ENCODE data around the gene ADGRA1.

ADGRA1 gene

GRCh38 chr10:133056001-133056400 lies 31.7 kb upstream of the ADGRA1 start:
- DNase-seq (ENCODE audit: low read depth, low spot score) = no peak

- no peak for DNase-seq (ENCODE audit: low read depth, low spot score)
Observed at GRCh38 chr10:133056651-133057178, 31.0 kb upstream of the ADGRA1 start.

GRCh38 chr10:133058331-133059092 lies 29.2 kb upstream of the ADGRA1 start:
- DNase-seq (ENCODE audit: low read depth, low spot score) = no peak

- no peak for DNase-seq (ENCODE audit: low read depth, low spot score)
Observed at GRCh38 chr10:133059093-133059470, 28.6 kb upstream of the ADGRA1 start.

- DNase-seq (ENCODE audit: low read depth, low spot score) = no peak
Observed at GRCh38 chr10:133059571-133059970, 28.2 kb upstream of the ADGRA1 start.

- no peak for DNase-seq (ENCODE audit: low read depth, low spot score)
Observed at GRCh38 chr10:133060022-133060421, 27.7 kb upstream of the ADGRA1 start.

GRCh38 chr10:133060466-133060865 lies 27.3 kb upstream of the ADGRA1 start:
- DNase-seq (ENCODE audit: low read depth, low spot score) = no peak

- DNase-seq (ENCODE audit: low read depth, low spot score) = no peak
Observed at GRCh38 chr10:133060881-133061280, 26.8 kb upstream of the ADGRA1 start.

- DNase-seq (ENCODE audit: low read depth, low spot score) = no peak
Observed at GRCh38 chr10:133061296-133062038, 26.3 kb upstream of the ADGRA1 start.

GRCh38 chr10:133062085-133062484 lies 25.6 kb upstream of the ADGRA1 start:
- no peak for DNase-seq (ENCODE audit: low read depth, low spot score)

- no peak for DNase-seq (ENCODE audit: low read depth, low spot score)
Observed at GRCh38 chr10:133062635-133063034, 25.1 kb upstream of the ADGRA1 start.

GRCh38 chr10:133067149-133068105 lies 20.3 kb upstream of the ADGRA1 start:
- no peak for DNase-seq (ENCODE audit: low read depth, low spot score)

- DNase-seq (ENCODE audit: low read depth, low spot score) = no peak
Observed at GRCh38 chr10:133068111-133069032, 19.4 kb upstream of the ADGRA1 start.

- DNase-seq (ENCODE audit: low read depth, low spot score) = no peak
Observed at GRCh38 chr10:133069033-133069525, 18.6 kb upstream of the ADGRA1 start.

GRCh38 chr10:133070405-133070804 lies 17.3 kb upstream of the ADGRA1 start:
- no peak for DNase-seq (ENCODE audit: low read depth, low spot score)

- no peak for DNase-seq (ENCODE audit: low read depth, low spot score)
Observed at GRCh38 chr10:133070810-133071209, 16.9 kb upstream of the ADGRA1 start.

GRCh38 chr10:133071733-133072132 lies 16.0 kb upstream of the ADGRA1 start:
- no peak for DNase-seq (ENCODE audit: low read depth, low spot score)

GRCh38 chr10:133072196-133072595 lies 15.5 kb upstream of the ADGRA1 start:
- no peak for DNase-seq (ENCODE audit: low read depth, low spot score)

- DNase-seq (ENCODE audit: low read depth, low spot score) = no peak
Observed at GRCh38 chr10:133072720-133073390, 14.9 kb upstream of the ADGRA1 start.

All from brain pericyte (primary cell).